Osteocyte (in vitro differentiated cells): ENCODE data around the gene ZSWIM5. TPM values are rescaled to one million over a fixed set of nuclear protein-coding genes. Genes with fewer than 3 reads are reported as not detected.
"Not testable (repeated sequence)": the region's sequence is repeated elsewhere in the genome, so short reads cannot be mapped to it uniquely, and the experiment has no call there.

Experiments used
- DNase-seq: peaks from one replicate; pipeline ENCODE4 v3.0.0; 2021; ENCODE audit warnings: mixed read lengths; ENCODE audit not compliant: unreplicated experiment; ENCODE audit errors: extremely low spot score
- H3K27ac Mint-ChIP-seq: one replicate; pipeline ENCODE4 v1.8.0; 2021; ENCODE audit warnings: mild to moderate bottlenecking, mixed read lengths; ENCODE audit not compliant: unreplicated experiment
- H3K27me3 Mint-ChIP-seq: one replicate; pipeline ENCODE4 v1.8.0; 2021; ENCODE audit warnings: mixed read lengths; ENCODE audit not compliant: unreplicated experiment
- H3K36me3 Mint-ChIP-seq: one replicate; pipeline ENCODE4 v1.8.0; 2021; ENCODE audit warnings: mixed read lengths; ENCODE audit not compliant: unreplicated experiment
- H3K4me1 Mint-ChIP-seq: one replicate; pipeline ENCODE4 v1.8.0; 2021; ENCODE audit warnings: mixed read lengths; ENCODE audit not compliant: unreplicated experiment
- H3K4me3 Mint-ChIP-seq: one replicate; pipeline ENCODE4 v1.8.0; 2021; ENCODE audit warnings: mild to moderate bottlenecking, moderate library complexity, mixed read lengths; ENCODE audit not compliant: unreplicated experiment
- H3K9me3 Mint-ChIP-seq: one replicate; pipeline ENCODE4 v1.8.0; 2021; ENCODE audit warnings: mixed read lengths; ENCODE audit not compliant: unreplicated experiment
- total RNA-seq: library from RNA; stranded (reverse); gene quantifications from 2 replicates; pipeline ENCODE4 v1.2.1, GENCODE V29; 2021
- TF ChIP-seq, protein P1 (sequence below): fragments of 200-600 bp; sonication (generic); IDR thresholded peaks from 2 replicates; pipeline ENCODE4 v1.5.0; 2021; ENCODE audit warnings: antibody characterized with exemption, mild to moderate bottlenecking, moderate library complexity

ZSWIM5 gene
- total RNA-seq, 1 donor from 2014 or later = 0.73 TPM

DNA sequence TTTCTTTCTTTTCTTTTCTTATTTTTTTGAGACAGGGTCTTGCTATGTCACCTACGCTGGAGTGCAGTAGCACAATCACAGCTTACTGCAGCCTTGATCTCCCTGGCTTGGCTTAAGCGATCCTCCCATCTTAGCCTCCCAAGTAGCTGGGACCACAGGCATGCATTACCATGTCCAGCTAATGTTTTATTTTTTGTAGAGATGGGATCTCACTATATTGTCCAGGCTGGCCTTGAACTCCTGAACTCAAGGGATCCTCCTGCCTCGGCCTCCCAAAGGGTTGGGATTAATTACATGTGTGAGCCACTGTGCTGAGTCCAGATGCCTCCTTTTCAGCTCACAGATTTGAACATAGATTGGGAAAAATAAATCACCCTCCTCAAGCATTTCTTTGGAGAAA, 98.6 kb downstream of the ZSWIM5 start:
- Mint-ChIP-seq H3K4me3 (no peak overlapping the region), H3K36me3 (peaks cover 2% of the 10 kb centered on the region), H3K9me3 (no peaks in the 10 kb centered on the region), H3K27me3 (peaks cover 16% of the 10 kb centered on the region), H3K4me1 (no peaks in the 10 kb centered on the region), H3K27ac (no peak overlapping the region)
- DNase-seq = no peak
- TF ChIP-seq, protein P1, sequence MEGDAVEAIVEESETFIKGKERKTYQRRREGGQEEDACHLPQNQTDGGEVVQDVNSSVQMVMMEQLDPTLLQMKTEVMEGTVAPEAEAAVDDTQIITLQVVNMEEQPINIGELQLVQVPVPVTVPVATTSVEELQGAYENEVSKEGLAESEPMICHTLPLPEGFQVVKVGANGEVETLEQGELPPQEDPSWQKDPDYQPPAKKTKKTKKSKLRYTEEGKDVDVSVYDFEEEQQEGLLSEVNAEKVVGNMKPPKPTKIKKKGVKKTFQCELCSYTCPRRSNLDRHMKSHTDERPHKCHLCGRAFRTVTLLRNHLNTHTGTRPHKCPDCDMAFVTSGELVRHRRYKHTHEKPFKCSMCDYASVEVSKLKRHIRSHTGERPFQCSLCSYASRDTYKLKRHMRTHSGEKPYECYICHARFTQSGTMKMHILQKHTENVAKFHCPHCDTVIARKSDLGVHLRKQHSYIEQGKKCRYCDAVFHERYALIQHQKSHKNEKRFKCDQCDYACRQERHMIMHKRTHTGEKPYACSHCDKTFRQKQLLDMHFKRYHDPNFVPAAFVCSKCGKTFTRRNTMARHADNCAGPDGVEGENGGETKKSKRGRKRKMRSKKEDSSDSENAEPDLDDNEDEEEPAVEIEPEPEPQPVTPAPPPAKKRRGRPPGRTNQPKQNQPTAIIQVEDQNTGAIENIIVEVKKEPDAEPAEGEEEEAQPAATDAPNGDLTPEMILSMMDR = no peak

DNA sequence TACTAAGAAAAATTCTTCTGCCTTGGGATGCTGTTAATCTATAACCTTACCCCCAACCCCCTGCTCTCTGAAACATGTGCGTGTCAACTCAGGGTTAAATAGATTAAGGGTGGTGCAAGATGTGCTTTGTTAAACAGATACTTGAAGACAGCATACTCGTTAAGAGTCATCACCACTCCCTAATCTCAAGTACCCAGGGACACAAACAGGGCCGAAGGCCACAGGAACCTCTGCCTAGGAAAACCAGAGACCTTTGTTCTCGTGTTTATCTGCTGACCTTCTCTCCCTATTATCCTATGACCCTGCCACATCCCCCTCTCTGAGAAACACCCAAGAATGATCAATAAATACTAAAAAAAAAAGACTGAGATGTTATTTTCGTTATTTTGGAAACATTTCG, 99.5 kb downstream of the ZSWIM5 start:
- not testable (repeated sequence) for H3K36me3 Mint-ChIP-seq, H3K4me3 Mint-ChIP-seq, H3K27ac Mint-ChIP-seq, H3K4me1 Mint-ChIP-seq, H3K9me3 Mint-ChIP-seq, DNase-seq
- peaks cover 21% of the 10 kb centered on the region for H3K27me3 Mint-ChIP-seq

DNA sequence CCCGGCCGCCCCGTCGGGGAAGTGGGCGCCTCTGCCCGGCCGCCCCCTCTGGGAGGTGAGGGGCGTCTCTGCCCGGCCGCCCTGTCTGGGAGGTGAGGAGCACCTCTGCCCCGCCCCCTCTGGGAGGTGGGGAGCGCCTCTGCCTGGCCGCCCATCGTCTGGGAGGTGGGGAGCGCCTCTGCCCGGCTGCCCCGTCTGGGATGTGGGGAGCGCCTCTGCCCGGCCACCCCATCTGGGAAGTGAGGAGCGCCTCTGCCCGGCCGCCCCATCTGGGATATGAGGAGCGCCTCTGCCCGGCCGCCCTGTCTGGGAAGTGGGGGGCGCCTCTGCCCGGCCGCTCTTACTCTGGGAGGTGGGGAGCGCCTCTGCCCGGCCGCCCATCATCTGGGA, 100.3 kb downstream of the ZSWIM5 start:
- not testable (repeated sequence) for H3K36me3 Mint-ChIP-seq, DNase-seq, H3K27ac Mint-ChIP-seq, H3K4me3 Mint-ChIP-seq, H3K4me1 Mint-ChIP-seq, H3K9me3 Mint-ChIP-seq
- peaks cover 15% of the 10 kb centered on the region for H3K27me3 Mint-ChIP-seq

DNA sequence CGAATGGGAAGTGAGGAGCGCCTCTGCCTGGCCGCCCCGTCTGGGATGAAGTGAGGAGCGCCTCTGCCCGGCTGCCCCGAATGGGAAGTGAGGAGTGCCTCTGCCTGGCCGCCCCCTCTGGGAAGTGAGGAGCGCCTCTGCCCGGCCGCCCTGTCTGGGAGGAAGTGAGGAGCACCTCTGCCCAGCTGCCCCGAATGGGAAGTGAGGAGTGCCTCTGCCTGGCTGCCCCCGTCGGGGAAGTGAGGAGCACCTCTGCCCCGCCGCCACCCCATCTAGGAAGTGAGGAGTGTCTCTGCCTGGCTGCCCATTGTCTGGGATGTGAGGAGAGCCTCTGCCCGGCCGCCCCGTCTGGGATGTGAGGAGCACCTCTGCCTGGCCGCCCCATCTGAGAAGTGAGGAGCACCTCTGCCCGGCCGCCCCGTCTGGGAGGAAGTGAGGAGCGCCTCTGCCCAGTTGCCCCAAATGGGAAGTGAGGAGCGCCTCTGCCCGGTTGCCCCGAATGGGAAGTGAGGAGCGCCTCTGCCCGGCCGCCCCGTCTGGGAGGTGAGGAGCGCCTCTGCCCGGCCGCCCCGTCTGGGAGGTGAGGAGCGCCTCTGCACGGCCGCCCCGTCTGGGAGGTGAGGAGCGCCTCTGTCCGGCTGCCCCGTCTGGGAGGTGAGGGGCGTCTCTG, 100.8 kb downstream of the ZSWIM5 start:
- H3K9me3 Mint-ChIP-seq = not testable (repeated sequence)

DNA sequence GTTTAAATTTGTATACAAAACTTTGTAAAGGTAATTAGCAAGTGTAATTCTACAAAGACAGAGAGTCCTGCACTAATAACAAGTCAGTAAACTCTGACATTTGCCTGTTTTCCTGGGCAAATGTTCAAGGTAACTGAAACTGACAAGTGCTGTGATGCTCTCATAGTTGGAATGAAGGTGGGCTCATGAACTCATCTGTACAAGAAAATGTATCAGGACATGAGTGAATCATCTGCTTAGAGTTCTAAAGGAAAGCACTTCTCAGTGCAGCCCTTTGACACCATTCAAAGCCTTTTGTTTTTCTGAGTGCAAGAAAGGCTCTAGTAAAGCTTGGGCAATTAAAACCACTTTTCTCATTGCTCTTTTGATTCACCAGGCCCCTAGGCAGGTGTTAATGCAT, 102.9 kb downstream of the ZSWIM5 start:
- Mint-ChIP-seq H3K4me1 (no peaks in the 10 kb centered on the region), H3K36me3 (peaks cover 2% of the 10 kb centered on the region), H3K27ac (no peak overlapping the region), H3K27me3 (peaks cover 14% of the 10 kb centered on the region), H3K9me3 (no peaks in the 10 kb centered on the region), H3K4me3 (no peak overlapping the region)
- TF ChIP-seq, protein P1 = no peak
- no peak for DNase-seq

More for the DNA sequence above, 100.8 kb downstream of the ZSWIM5 start:
- H3K4me3 Mint-ChIP-seq, H3K4me1 Mint-ChIP-seq, H3K36me3 Mint-ChIP-seq, H3K27ac Mint-ChIP-seq, DNase-seq: not testable (repeated sequence)
- H3K27me3 Mint-ChIP-seq = peaks cover 11% of the 10 kb centered on the region

DNA sequence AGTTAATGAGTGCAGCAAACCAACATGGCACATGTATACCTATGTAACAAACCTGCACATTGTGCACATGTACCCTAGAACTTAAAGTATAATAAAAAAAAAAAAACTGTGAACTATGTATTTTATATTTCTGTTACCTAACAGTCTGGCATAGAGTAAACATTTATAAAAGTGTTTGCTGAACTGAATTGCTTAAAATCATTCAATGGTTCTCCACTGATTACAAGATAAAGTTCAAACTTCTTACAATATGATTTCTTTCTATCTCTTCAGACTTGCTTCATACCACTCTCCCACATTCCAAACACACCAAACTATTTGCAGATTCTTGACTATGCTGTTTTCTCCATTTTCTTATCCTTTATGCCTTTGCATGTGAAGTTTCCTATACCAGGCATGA, 104.5 kb downstream of the ZSWIM5 start:
- no peak overlapping the region for H3K4me3 Mint-ChIP-seq
- H3K36me3 Mint-ChIP-seq = peaks cover under 1% of the 10 kb centered on the region

DNA sequence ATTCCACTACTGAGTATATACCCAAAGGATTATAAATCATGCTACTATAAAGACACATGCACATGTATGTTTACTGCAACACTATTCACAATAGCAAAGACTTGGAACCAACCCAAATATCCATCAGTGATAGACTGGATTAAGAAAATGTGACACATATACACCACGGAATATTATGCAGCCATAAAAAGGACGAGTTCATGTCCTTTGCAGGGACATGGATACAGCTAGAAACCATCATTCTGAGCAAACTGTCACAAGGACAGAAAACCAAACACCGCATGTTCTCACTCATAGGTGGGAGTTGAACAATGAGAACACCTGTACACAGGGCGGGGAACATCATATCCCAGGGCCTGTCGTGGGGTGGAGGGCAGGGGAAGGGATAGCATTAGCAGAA, 104.9 kb downstream of the ZSWIM5 start:
- not testable (repeated sequence) for H3K9me3 Mint-ChIP-seq, H3K36me3 Mint-ChIP-seq, H3K4me3 Mint-ChIP-seq, H3K27ac Mint-ChIP-seq, H3K4me1 Mint-ChIP-seq, DNase-seq
- peaks cover 19% of the 10 kb centered on the region for H3K27me3 Mint-ChIP-seq

More for the DNA sequence above, 104.5 kb downstream of the ZSWIM5 start:
- Mint-ChIP-seq H3K27ac (no peak overlapping the region), H3K9me3 (no peaks in the 10 kb centered on the region), H3K4me1 (no peaks in the 10 kb centered on the region), H3K27me3 (peaks cover 16% of the 10 kb centered on the region)
- TF ChIP-seq, protein P1 = no peak
- no peak for DNase-seq
